ENCODE results near the gene DGKI.
A peak's percentile ranks its signal among the peaks of the same experiment; 100 is the strongest.

DGKI gene

DNA sequence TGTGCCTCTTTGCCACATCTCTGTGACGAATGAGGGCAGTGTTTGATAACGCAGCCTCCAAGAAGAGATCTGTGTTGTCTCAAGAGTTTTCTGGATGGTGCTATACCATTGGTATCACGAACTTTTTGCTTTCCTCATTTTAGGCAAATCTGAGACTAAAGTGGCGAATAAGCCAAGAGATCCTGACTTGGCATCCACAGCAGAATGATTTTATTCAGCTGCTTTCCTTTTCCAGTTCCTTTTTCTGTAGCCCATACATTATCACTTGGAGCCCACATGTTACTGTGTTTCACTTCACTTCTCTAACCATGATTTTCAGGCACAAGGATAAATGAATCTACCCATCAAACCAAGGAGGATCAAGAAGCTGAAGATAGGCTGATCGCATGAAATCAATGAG is 325.3 kb downstream of the DGKI start:
- no peak for DNase-seq

- no peak for DNase-seq
Measured at GRCh38 chr7:137519947-137520346, 326.8 kb downstream of the DGKI start.

DNA sequence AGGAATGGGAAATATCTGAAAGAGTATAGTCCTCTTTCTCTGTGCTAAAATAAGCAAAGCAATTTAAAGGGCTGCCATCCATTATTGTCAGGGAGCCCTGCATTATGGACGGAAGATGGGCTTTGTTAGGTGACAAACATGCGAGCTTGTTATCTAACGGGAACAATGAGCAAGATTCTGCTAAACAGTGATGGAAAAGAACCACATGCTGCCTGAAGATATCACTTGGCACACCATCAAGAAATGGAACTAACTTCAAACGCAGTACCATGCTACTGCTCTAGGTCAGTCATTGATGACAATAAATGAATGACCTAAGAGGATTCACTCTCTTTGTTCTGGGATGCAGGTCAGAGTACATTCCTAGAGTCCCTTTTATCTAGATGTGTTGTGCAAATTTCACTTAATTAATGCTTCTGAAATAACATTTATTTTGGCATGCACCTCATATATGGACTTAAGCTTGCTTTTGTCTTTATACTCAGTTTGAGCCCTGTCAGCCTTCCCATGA is 327.5 kb downstream of the DGKI start:
- DNase-seq: no peak

- no peak for DNase-seq
Measured at GRCh38 chr7:137513091-137513490, 333.7 kb downstream of the DGKI start.

DNA sequence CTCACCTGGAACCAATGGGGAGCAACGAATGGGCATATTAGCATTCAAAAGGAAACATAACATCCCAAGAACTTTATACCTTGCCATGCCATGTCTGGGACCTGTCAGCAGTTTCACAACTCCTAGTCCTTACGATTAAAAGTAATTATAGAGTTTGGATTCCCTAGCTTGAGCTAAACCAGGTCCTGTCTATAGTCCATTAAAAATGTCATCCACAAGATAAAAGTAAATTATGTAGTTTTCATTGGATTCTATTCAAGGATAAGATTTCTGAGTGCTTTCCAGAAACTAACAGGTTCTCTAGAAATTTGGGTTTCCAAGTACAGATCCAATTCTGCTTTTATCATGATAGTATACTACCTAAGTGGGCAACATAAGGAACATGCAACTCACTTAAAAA is 339.7 kb downstream of the DGKI start:
- DNase-seq: no peak

- no peak for DNase-seq
Measured at GRCh38 chr7:137506031-137506430, 340.7 kb downstream of the DGKI start.

DNA sequence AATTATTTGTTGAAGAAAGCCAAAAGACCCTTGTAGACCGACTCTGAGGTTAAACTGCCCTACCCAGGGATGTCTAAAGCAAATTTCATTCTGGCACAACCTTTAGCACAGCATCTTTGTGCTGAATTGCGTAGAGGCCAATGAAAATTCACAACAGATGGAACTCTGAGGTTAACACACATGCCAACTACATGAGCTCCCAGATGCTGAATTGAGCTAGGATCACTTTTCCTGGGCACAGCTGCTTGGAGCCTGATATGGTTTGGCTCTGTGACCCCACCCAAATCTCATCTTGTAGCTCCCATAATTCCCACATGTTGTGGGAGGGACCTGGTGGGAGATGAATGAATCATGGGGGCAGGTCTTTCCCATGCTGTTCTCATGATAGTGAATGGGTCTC is 345.2 kb downstream of the DGKI start:
- no peak for DNase-seq

DNA sequence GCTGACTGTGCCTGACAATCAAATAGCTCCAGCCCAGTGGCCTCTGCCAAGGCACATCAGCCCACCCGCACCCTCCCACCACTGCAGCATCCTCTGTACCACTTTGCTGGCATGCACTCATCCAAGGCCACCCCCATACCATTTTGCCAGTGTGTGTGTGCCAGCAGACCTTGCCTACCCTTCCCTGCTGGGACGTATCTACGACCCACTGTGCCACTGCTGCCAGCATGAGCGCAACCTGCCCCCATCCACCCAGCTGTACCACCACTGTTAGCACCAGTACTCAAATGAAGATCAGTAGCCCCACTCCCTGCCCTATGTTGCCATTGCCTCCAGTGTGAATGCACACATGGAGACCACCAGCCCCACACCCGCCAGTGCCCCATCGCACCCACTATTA is 353.9 kb downstream of the DGKI start:
- no peak for DNase-seq

GRCh38 chr7:137489880-137490279 is 356.9 kb downstream of the DGKI start:
- no peak for DNase-seq

GRCh38 chr7:137488038-137488437 is 358.7 kb downstream of the DGKI start:
- DNase-seq: no peak

GRCh38 chr7:137485818-137486217 is 361.0 kb downstream of the DGKI start:
- DNase-seq: no peak

DNA sequence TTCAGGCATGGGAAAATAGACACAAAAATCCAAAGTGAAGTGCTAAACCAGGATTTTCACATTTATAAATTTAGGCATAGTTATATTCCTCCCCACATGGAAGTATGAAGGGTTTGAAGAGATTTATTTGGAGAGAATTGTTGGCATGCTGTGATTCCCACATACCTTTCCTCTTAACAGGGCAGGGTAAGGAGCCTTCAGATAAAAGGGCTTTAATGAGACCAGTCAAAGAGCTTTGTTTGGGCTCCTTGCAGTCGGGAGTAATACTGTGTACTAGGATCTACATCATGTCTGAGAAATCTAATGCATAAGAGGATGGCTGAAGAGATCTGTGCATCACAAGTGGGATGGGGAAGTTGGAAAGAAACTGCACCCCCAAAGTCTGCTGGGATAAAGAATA is 362.4 kb downstream of the DGKI start:
- DNase-seq: no peak

DNA sequence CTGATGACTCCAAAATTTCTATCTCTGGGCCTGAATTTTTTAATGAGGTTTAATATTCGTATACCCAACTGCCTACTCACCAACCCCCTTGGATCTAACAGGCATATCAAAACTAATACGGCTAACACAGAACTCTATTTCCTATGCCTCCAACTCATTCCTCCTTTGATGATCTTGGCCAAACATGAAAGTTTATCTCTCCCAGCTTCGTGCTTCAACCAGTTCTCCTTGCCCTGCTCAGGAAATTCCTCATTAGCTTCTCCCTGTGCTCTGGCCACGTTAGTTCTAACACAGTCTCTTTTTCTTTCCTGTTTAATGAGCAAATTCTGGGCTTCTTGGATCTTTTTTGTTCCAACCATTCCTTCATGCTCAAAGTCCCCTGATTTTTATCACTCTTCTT is 364.3 kb downstream of the DGKI start:
- no peak for DNase-seq

DNA sequence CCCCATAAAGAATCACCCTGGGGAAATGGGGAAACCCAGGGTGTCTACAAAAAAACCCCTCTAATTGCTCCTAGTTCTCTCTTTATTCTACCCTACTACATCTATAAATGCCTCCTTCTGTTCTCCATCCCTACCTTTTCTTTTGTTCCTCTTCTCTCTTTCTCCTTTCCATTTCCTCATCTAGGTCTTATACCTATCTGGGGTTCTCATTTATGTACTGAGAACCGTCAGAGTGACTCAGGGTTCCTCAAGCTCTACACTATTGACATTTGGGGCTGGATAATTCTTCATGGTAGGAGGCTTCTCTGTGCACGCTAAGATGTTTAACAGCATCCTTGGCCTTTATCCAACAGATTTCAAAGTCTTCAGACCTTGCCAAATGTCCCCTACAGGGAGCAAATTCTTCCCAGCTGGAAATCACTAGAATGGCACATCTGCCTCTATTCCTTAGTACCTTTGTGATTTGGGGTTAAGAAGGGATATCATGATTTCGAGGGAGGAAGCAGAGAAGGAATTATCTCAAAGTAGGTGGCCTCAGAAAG is 365.9 kb downstream of the DGKI start:
- DNase-seq: no peak

- no peak for DNase-seq
Measured at GRCh38 chr7:137480401-137480800, 366.4 kb downstream of the DGKI start.

GRCh38 chr7:137476937-137477336 is 369.8 kb downstream of the DGKI start:
- no peak for DNase-seq

GRCh38 chr7:137475966-137476365 is 370.8 kb downstream of the DGKI start:
- no peak for DNase-seq

GRCh38 chr7:137474540-137475026 is 372.2 kb downstream of the DGKI start:
- no peak for DNase-seq

- no peak for DNase-seq
Measured at GRCh38 chr7:137471128-137471527, 375.6 kb downstream of the DGKI start.

DNA sequence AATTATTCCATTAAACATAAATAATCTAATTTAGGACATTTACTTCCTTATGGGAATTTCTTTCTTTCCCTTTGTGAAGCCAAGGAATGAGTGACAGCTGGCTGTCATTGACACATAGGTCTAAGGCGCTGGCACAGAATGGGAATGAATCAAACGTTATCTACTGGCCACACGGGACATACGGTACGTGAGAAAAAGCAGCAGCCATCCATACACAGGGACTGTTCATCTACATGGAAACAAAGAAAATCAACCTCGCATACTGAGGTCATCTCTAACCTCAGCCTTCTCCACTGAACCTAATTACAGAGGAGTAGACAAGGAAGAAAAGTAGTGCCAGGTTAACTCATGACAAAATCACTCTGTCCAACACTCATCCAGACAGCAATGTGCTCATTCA is 376.9 kb downstream of the DGKI start:
- DNase-seq: no peak

DNA sequence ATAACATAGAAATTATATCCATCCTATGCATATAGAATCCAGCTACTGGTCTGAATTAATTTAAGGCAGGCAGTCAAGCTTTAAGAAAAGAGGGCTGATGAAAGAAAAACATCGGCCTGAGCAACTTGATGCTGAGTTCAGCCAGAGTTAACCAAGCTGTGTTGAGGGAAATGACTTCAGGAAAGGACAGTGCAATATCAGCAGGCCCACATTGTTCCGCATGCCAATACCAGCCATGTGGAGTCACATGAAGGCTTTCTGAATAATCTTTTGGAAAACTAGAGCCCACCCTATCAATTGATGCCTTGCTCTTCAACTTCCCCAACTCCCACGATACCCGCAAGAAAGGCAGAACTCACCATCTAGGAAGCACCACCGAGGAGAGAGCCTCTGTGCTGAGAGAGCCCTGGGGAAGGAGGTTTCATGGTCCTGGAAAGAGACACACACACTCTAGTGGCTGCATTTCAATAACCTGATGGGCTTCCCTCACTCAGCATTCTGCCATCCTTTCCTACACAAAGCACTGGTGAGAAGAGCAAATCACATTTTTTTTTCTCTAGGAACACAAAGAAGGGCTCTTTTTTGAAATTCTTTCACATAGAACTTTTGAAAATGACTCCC is 377.5 kb downstream of the DGKI start:
- DNase-seq: no peak

DNA sequence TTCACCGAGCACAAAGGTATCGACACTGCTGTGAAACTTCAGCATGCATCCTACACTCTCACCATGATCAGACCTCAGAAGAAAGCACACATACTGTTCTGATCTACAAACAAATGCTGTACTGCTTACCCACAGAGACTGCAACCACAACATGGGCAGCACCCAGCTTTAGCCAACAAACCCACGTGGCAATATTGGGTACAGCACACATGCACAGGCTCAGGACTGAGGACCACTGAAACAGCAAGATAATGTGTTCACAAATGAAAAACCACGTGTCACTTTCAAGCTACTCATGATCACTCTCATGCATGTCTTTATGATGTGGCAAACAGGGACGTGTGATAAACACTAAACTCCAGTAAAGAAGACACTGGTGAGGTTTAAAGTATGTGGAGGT is 383.9 kb downstream of the DGKI start:
- no peak for DNase-seq

DNA sequence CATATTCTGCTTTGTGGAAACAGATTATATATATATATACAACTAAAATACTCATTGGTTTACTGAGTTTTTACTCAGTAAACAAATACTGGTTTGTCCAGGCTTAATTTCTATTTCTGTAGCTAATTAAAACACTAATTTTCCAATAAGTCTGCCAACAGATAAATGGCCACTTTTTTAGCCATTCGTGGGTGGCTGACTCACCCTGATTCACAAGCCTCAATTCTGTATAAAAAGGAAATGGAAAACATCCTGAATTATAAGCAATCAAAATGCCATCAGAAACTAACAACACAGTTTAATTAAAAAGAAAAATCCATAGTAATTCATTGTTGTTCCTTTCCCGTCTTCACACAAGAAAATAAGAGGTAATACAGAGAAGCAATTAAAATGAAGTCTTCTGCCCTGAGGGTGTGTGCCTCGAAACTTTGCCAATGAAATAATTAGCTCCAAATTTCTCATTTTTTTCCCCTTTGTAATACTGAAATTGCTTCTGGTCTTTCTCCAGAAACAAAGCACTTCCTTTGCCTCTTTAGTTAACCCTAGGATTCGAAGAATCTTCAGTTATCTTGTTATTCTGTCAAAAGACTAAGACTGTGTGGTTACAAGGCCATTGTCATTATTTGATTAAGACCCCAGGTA is 384.6 kb downstream of the DGKI start:
- DNase-seq: no peak

DNA sequence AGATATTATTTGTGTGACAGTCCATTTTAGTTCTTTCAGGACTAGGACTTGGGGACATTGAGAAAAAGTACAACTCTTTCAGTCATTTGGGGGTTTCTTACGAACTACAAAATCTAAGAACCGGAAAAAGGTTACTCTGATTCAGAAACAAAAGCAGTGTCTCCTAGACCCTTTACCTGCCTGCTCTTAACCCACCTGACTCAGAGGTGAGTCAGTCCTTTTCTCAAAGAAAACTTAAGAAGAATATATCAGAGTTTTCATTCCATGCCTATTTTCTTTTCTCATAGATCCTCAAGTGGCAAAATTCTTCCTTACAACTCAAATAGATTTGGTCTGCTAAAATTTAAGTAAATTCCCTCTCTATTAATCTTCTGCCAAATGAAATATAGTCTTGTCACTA is 388.4 kb downstream of the DGKI start:
- DNase-seq: no peak

GRCh38 chr7:137454767-137455166 is 392.0 kb downstream of the DGKI start:
- peak; percentile 12 for DNase-seq
